ENCODE data around the gene PTPRH.
A peak's percentile ranks its signal among the peaks of the same experiment; 100 is the strongest.

DNA sequence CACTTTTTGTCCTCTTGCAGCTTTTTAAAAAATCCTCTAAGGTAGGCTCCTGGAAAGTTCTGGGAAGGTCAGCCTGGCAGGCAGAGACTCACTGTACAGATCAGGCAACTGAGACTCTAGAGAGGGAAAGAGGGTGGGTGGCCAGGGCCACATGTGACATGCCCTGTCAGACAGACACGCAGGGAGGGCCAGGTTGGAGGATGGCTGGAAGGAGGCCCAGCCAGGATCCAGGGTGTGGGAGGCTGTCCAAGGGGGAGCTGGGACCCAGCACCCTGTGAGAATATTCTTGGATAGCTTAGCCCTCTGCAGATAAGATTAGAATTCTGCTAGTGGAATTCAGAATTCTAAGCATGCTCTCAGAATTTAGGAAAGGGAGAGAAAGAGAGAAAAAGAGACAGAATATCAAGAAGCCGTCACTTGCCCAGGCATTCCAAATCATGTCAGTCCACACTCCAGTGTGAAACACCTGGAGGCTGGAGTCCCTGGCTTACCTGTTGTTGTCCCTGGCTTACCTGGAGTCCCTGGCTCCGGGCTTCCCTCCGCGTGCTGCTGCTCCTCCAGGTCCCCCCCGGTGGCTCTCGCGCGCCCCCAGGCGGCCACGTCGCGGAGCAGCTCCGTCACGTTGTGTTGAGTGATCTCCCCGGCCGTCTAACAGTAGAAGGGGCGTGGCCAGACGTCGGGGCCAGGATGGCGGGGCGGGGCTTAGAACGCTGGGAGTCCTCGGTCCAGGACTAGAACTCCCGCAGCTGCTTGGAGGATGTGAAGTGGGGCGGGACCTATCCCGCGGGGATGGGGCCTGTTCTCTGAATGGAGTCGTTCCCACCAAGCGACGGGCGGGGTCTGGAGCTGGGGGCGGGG lies 48.9 kb downstream of the PTPRH start:
- TF ChIP-seq, protein P1, sequence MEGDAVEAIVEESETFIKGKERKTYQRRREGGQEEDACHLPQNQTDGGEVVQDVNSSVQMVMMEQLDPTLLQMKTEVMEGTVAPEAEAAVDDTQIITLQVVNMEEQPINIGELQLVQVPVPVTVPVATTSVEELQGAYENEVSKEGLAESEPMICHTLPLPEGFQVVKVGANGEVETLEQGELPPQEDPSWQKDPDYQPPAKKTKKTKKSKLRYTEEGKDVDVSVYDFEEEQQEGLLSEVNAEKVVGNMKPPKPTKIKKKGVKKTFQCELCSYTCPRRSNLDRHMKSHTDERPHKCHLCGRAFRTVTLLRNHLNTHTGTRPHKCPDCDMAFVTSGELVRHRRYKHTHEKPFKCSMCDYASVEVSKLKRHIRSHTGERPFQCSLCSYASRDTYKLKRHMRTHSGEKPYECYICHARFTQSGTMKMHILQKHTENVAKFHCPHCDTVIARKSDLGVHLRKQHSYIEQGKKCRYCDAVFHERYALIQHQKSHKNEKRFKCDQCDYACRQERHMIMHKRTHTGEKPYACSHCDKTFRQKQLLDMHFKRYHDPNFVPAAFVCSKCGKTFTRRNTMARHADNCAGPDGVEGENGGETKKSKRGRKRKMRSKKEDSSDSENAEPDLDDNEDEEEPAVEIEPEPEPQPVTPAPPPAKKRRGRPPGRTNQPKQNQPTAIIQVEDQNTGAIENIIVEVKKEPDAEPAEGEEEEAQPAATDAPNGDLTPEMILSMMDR (IDR thresholded peaks at IDR 0.05) = peak; percentile 62 to 84 (median 62)
- TF ChIP-seq EP300 (IDR thresholded peaks at IDR 0.05) = no peak
